Mammary epithelial cell (primary cell): ENCODE results near the gene SLAIN1.

Experiments
- CTCF ChIP-seq, 2 donors: IDR thresholded peaks in 1 of 2; conservative IDR thresholded peaks in 1 of 2; 2 replicates each; pipeline ENCODE4 v1.5.1; 2011 to 2012; ENCODE audit warnings: inconsistent platforms in 2 of 2, low read length in 2 of 2, mild to moderate bottlenecking in 2 of 2, control low read depth in 1 of 2, low read depth in 1 of 2; ENCODE audit not compliant: insufficient read depth in 1 of 2; ENCODE audit errors: extremely low read depth in 1 of 2
- EZH2 ChIP-seq: IDR thresholded peaks from 2 replicates; pipeline ENCODE4 v1.6.1; 2012; ENCODE audit warnings: low read length, inconsistent platforms, borderline replicate concordance

- TF ChIP-seq CTCF (conservative IDR thresholded peaks at IDR 0.05 in 1 of 2, IDR thresholded peaks at IDR 0.05 in 1 of 2; ENCODE audit: extremely low read depth in 1 of 2, insufficient read depth in 1 of 2, low read depth in 1 of 2, low read length in 2 of 2) = no peak
- no peak for TF ChIP-seq EZH2
These were observed 22.6 kb upstream of the SLAIN1 start for GRCh38 chr13:77674852-77675251.
